Amniotic epithelial cell (primary cell): ENCODE data around the gene NOTCH2.

Source experiments
- DNase-seq: peaks from one replicate; pipeline ENCODE4 v3.0.0-alpha.2; 2010; ENCODE audit warnings: low read depth

NOTCH2 gene

GRCh38 chr1:119943216-119943615 lies 126.2 kb downstream of the NOTCH2 start:
- no peak for DNase-seq

GRCh38 chr1:119941392-119941791 lies 128.1 kb downstream of the NOTCH2 start:
- DNase-seq: no peak

- no peak for DNase-seq
Measured at GRCh38 chr1:119940697-119941096, 128.8 kb downstream of the NOTCH2 start.

GRCh38 chr1:119937198-119937597 lies 132.3 kb downstream of the NOTCH2 start:
- DNase-seq: no peak

- DNase-seq: no peak
Measured at GRCh38 chr1:119935915-119936314, 133.5 kb downstream of the NOTCH2 start.

- no peak for DNase-seq
Measured at GRCh38 chr1:119935373-119935772, 134.1 kb downstream of the NOTCH2 start.

GRCh38 chr1:119933397-119933796 lies 136.1 kb downstream of the NOTCH2 start:
- no peak for DNase-seq

- DNase-seq: no peak
Measured at GRCh38 chr1:119929643-119930315, 139.7 kb downstream of the NOTCH2 start.

GRCh38 chr1:119926553-119926952 lies 142.9 kb downstream of the NOTCH2 start:
- DNase-seq: no peak

- no peak for DNase-seq
Measured at GRCh38 chr1:119924948-119925898, 144.2 kb downstream of the NOTCH2 start.

GRCh38 chr1:119920104-119920968 lies 149.1 kb downstream of the NOTCH2 start:
- DNase-seq: no peak

- DNase-seq: no peak
Measured at GRCh38 chr1:119919241-119919640, 150.2 kb downstream of the NOTCH2 start.

GRCh38 chr1:119918301-119918700 lies 151.2 kb downstream of the NOTCH2 start:
- DNase-seq: no peak

GRCh38 chr1:119917304-119918055 lies 152.0 kb downstream of the NOTCH2 start:
- DNase-seq: no peak

GRCh38 chr1:119915517-119915916 lies 153.9 kb downstream of the NOTCH2 start:
- no peak for DNase-seq

- no peak for DNase-seq
Measured at GRCh38 chr1:119914071-119914470, 155.4 kb downstream of the NOTCH2 start.

GRCh38 chr1:119912963-119913362 lies 156.5 kb downstream of the NOTCH2 start:
- DNase-seq: no peak

- no peak for DNase-seq
Measured at GRCh38 chr1:119911775-119912174, 157.7 kb downstream of the NOTCH2 start.

GRCh38 chr1:119910618-119911017 lies 158.8 kb downstream of the NOTCH2 start:
- no peak for DNase-seq

GRCh38 chr1:119909890-119910596 lies 159.4 kb downstream of the NOTCH2 start:
- no peak for DNase-seq

- no peak for DNase-seq
Measured at GRCh38 chr1:119908661-119909060, 160.8 kb downstream of the NOTCH2 start.
